Activated B cell treated with CpG ODN at 0.5 μM for 24 hours (primary cell): ENCODE measurements around the gene ZBTB47. TPM values are rescaled to one million over a fixed set of nuclear protein-coding genes. Genes with fewer than 3 reads are reported as not detected.

ENCODE experiments used
- ATAC-seq: fragments of 200-7000 bp; cut with Tn5 transposase; one replicate; pipeline ENCODE4 v1.10.0; 2021; ENCODE audit warnings: low read depth, mild to moderate bottlenecking, moderate library complexity
- CTCF ChIA-PET: fragments of 350-600 bp; sonication (Branson Sonifier 250); formaldehyde crosslinking; loops from one replicate; lab custom pipeline; 2021; ENCODE audit warnings: antibody characterized with exemption; lab: Charles Lee
- POLR2A ChIA-PET: fragments of 350-600 bp; sonication (Branson Sonifier 250); formaldehyde crosslinking; loops from one replicate; lab custom pipeline; 2021; ENCODE audit warnings: antibody characterized with exemption; lab: Charles Lee
- DNase-seq: peaks from one replicate; pipeline ENCODE4 v3.0.0; 2022
- H3K27ac Mint-ChIP-seq: one replicate; pipeline ENCODE4 v1.8.0; 2020; ENCODE audit warnings: mixed read lengths
- H3K27me3 Mint-ChIP-seq: one replicate; pipeline ENCODE4 v1.8.0; 2021; ENCODE audit warnings: mixed read lengths
- H3K36me3 Mint-ChIP-seq: one replicate; pipeline ENCODE4 v1.8.0; 2021; ENCODE audit warnings: low read depth, mixed read lengths
- H3K4me1 Mint-ChIP-seq: one replicate; pipeline ENCODE4 v1.8.0; 2021; ENCODE audit warnings: mixed read lengths
- H3K4me3 Mint-ChIP-seq: one replicate; pipeline ENCODE4 v1.8.0; 2020; ENCODE audit warnings: mild to moderate bottlenecking, mixed read lengths
- H3K9me3 Mint-ChIP-seq: one replicate; pipeline ENCODE4 v1.8.0; 2020; ENCODE audit warnings: mixed read lengths
- intact Hi-C: fragments of 100-400 bp; cut with micrococcal nuclease; formaldehyde crosslinking; loops from one replicate; pipeline ENCODE4 v1.15.1; 2024
- total RNA-seq: library from RNA; stranded (reverse); gene quantifications from 2 replicates; pipeline ENCODE4 v1.2.3, GENCODE V29; 2022
- TF ChIP-seq, protein P1 (sequence below): fragments of 200-600 bp; IDR thresholded peaks from one replicate; pipeline ENCODE4 v1.8.0; 2022; ENCODE audit warnings: antibody characterized with exemption, mild to moderate bottlenecking

Gene ZBTB47
- total RNA-seq, 1 donor from 2014 or later: 1.1 TPM

- CTCF ChIA-PET: no interaction called here
- TF ChIP-seq, protein P1, sequence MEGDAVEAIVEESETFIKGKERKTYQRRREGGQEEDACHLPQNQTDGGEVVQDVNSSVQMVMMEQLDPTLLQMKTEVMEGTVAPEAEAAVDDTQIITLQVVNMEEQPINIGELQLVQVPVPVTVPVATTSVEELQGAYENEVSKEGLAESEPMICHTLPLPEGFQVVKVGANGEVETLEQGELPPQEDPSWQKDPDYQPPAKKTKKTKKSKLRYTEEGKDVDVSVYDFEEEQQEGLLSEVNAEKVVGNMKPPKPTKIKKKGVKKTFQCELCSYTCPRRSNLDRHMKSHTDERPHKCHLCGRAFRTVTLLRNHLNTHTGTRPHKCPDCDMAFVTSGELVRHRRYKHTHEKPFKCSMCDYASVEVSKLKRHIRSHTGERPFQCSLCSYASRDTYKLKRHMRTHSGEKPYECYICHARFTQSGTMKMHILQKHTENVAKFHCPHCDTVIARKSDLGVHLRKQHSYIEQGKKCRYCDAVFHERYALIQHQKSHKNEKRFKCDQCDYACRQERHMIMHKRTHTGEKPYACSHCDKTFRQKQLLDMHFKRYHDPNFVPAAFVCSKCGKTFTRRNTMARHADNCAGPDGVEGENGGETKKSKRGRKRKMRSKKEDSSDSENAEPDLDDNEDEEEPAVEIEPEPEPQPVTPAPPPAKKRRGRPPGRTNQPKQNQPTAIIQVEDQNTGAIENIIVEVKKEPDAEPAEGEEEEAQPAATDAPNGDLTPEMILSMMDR: no peak
- Mint-ChIP-seq H3K9me3 (no peaks in the 10 kb centered on the region), H3K27me3 (no peaks in the 10 kb centered on the region), H3K4me3 (no peak overlapping the region), H3K27ac (no peak overlapping the region), H3K36me3 (no peaks in the 10 kb centered on the region), H3K4me1 (peaks cover 15% of the 10 kb centered on the region)
- intact Hi-C loops: no loop called here
- no peak for ATAC-seq
- POLR2A ChIA-PET: no interaction called here
- no peak for DNase-seq
These were observed 4.2 kb downstream of the ZBTB47 start for GRCh38 chr3:42657675-42658074.

DNA sequence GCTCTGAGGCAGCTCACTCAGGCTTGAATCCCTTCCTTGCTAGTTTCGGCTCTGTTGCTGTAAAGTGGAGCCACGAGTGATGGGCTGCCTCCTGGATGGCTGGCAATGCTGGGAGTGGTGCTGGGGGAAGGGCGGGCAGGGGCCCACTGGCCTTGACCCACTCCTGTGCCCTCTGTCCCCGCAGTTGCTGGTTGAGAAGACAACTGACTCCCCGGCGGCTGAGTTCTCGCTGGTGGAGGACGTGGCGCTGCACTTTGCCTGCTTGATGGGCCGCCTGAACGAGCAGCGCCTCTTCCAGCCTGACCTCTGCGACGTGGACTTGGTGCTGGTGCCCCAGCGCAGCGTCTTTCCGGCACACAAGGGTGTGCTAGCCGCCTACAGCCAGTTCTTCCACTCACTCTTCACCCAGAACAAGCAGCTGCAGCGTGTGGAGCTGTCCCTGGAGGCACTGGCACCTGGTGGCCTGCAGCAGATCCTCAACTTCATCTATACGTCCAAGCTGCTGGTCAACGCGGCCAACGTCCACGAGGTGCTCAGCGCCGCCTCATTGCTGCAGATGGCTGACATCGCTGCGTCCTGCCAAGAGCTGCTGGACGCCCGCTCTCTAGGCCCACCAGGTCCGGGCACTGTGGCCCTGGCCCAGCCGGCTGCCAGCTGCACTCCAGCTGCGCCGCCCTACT lies 4.7 kb downstream of the ZBTB47 start:
- Mint-ChIP-seq H3K27ac (no peak overlapping the region), H3K4me3 (no peak overlapping the region), H3K36me3 (no peaks in the 10 kb centered on the region), H3K4me1 (peaks cover 9% of the 10 kb centered on the region), H3K9me3 (no peaks in the 10 kb centered on the region), H3K27me3 (no peaks in the 10 kb centered on the region)
- ChIA-PET CTCF (no interaction called here), POLR2A (no interaction called here)
- intact Hi-C loops: no loop called here
- DNase-seq (no peak), ATAC-seq (no peak)
- TF ChIP-seq, protein P1: no peak

GRCh38 chr3:42658771-42659390 lies 5.4 kb downstream of the ZBTB47 start:
- POLR2A ChIA-PET: no interaction called here
- Mint-ChIP-seq H3K4me3 (no peak overlapping the region), H3K9me3 (no peaks in the 10 kb centered on the region), H3K36me3 (no peaks in the 10 kb centered on the region), H3K4me1 (peaks cover 9% of the 10 kb centered on the region), H3K27ac (no peak overlapping the region), H3K27me3 (no peaks in the 10 kb centered on the region)
- TF ChIP-seq, protein P1: no peak
- DNase-seq: no peak
- CTCF ChIA-PET: no interaction called here
- no peak for ATAC-seq
- intact Hi-C loops: no loop called here

DNA sequence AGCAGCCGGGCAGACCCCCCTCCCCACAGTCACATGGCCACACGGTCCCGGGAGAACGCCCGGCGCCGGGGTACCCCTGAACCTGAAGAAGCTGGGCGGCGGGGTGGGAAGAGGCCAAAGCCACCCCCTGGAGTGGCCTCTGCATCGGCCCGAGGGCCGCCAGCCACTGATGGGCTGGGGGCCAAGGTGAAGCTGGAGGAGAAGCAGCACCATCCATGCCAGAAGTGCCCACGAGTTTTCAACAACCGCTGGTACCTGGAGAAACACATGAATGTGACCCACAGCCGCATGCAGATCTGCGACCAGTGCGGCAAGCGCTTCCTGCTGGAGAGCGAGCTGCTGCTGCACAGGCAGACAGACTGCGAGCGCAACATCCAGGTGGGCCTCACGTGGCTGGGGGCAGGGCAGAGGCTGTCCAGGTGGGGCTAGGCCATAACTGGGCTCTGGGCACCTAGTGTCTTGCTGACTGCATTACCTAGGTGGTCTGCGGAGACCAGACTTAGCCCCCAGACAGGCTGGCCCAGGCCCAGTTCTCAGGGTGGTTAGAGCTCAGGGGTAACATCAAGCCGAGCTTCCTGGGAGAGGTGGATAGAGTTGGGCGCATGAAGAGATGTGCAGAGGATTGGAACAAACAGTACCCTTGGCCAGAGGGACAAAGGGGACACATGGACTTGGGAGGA lies 6.1 kb downstream of the ZBTB47 start:
- Mint-ChIP-seq H3K4me3 (no peak overlapping the region), H3K9me3 (no peaks in the 10 kb centered on the region), H3K4me1 (peaks cover 10% of the 10 kb centered on the region), H3K36me3 (no peaks in the 10 kb centered on the region), H3K27ac (no peak overlapping the region), H3K27me3 (no peaks in the 10 kb centered on the region)
- CTCF ChIA-PET: no interaction called here
- ATAC-seq: no peak
- TF ChIP-seq, protein P1: no peak
- intact Hi-C loops: loop anchor here (5.0 kb wide), 1 partner anchor 83 kb away; no protein-coding TSS in a partner anchor
- no peak for DNase-seq
- POLR2A ChIA-PET: no interaction called here

GRCh38 chr3:42660131-42660715 lies 6.7 kb downstream of the ZBTB47 start:
- Mint-ChIP-seq H3K4me1 (peaks cover 10% of the 10 kb centered on the region), H3K27ac (no peak overlapping the region), H3K4me3 (no peak overlapping the region), H3K36me3 (no peaks in the 10 kb centered on the region), H3K9me3 (no peaks in the 10 kb centered on the region), H3K27me3 (no peaks in the 10 kb centered on the region)
- ChIA-PET POLR2A (no interaction called here), CTCF (no interaction called here)
- no peak for DNase-seq
- no peak for ATAC-seq
- TF ChIP-seq, protein P1: no peak
- intact Hi-C loops: loop anchor here (5.0 kb wide), 1 partner anchor 82 kb away; no protein-coding TSS in a partner anchor
